Tibial nerve (tissue), 4 donors: Measurements from ENCODE around the gene DENND4C. TPM values are rescaled to one million over a fixed set of nuclear protein-coding genes. Genes with fewer than 3 reads are reported as not detected.

ENCODE experiments used
- DNase-seq, 2 donors: peaks; one replicate each; pipeline ENCODE4 v3.0.0-alpha.2; 2019; ENCODE audit warnings: low spot score in 2 of 2
- H3K27ac ChIP-seq, 4 donors: fragments of 200-600 bp; sonication (generic) in 3 of 4; one replicate each; pipeline ENCODE4 v1.5.1; 2017 to 2019; ENCODE audit warnings: mild to moderate bottlenecking in 1 of 4
- H3K27me3 ChIP-seq, 2 donors: fragments of 200-600 bp; sonication (generic) in 1 of 2; one replicate each; pipeline versions ENCODE4 v1.5.1 to v1.6.0; 2017 to 2019
- H3K36me3 ChIP-seq, 3 donors: fragments of 200-600 bp; sonication (generic); one replicate each; pipeline ENCODE4 v1.5.1; 2018 to 2019
- H3K4me1 ChIP-seq, 4 donors: fragments of 200-600 bp; sonication (generic) in 3 of 4; one replicate each; pipeline ENCODE4 v1.5.1; 2017 to 2019
- H3K4me3 ChIP-seq, 4 donors: fragments of 200-600 bp; sonication (generic) in 3 of 4; one replicate each; pipeline ENCODE4 v1.5.1; 2017 to 2019; ENCODE audit warnings: mild to moderate bottlenecking in 1 of 4, moderate library complexity in 1 of 4
- H3K9me3 ChIP-seq, 4 donors: fragments of 200-600 bp; sonication (generic) in 3 of 4; one replicate each; pipeline ENCODE4 v1.5.1; 2017 to 2019
- CTCF ChIP-seq, 5 experiments: fragments of 200-600 bp in 3 of 5; fragments of 450-650 bp in 2 of 5; sonication (generic) in 3 of 5; IDR thresholded peaks; one replicate each; pipeline ENCODE4 v1.5.1; 2016 to 2019; ENCODE audit warnings: antibody characterized with exemption in 5 of 5, mild to moderate bottlenecking in 3 of 5, moderate library complexity in 2 of 5
- EP300 ChIP-seq, 2 donors: sonication (generic); formaldehyde crosslinking; IDR thresholded peaks; one replicate each; pipeline ENCODE4 v1.6.1; 2017; ENCODE audit warnings: antibody characterized with exemption in 2 of 2, mild to moderate bottlenecking in 1 of 2
- POLR2A ChIP-seq, 2 donors: fragments of 450-650 bp; IDR thresholded peaks; one replicate each; pipeline ENCODE4 v1.6.1; 2017; ENCODE audit warnings: antibody characterized with exemption in 2 of 2, mild to moderate bottlenecking in 2 of 2, moderate library complexity in 2 of 2
- WGBS, 2 donors: methylation state at CpG; one replicate each; pipeline ENCODE4 v1.1.5; 2018; 5-methylcytosine and 5-hydroxymethylcytosine counted together
- total RNA-seq, 4 donors: library from RNA; depleted of rRNA; stranded (reverse); fragments of >200 nt; gene quantifications; one replicate each; pipeline ENCODE4 v1.1.0, GENCODE V29; 2016

Gene DENND4C
- total RNA-seq, 4 donors from 2014 or later = 60.4 to 102 (median 72.5) TPM

- Histone ChIP-seq H3K27me3 (no peaks in the 10 kb centered on the region), H3K4me1 (no peaks in the 10 kb centered on the region), H3K9me3 (no peaks in the 10 kb centered on the region), H3K36me3 (peaks cover 0 to 70% (median 6%) of the 10 kb centered on the region in 3 donors), H3K4me3 (no peak overlapping the region), H3K27ac (no peak overlapping the region)
- WGBS, 2 donors = 72 to 80% methylated on average over 2 of the region's 2 CpGs
- TF ChIP-seq CTCF (IDR thresholded peaks at IDR 0.05) (no peak), POLR2A (IDR thresholded peaks at IDR 0.05) (no peak), EP300 (IDR thresholded peaks at IDR 0.05) (no peak)
- DNase-seq = no peak
Measured at GRCh38 chr9:19298436-19299000, 68.0 kb downstream of the DENND4C start.

GRCh38 chr9:19303216-19303615 is 72.7 kb downstream of the DENND4C start:
- Histone ChIP-seq H3K4me3 (no peak overlapping the region), H3K27me3 (no peaks in the 10 kb centered on the region), H3K36me3 (peaks cover 0 to 70% (median 6%) of the 10 kb centered on the region in 3 donors), H3K9me3 (no peaks in the 10 kb centered on the region), H3K4me1 (no peaks in the 10 kb centered on the region), H3K27ac (no peak overlapping the region)
- 100% methylated on average over 1 of the region's 1 CpG for WGBS, 2 donors
- no peak for TF ChIP-seq EP300 (IDR thresholded peaks at IDR 0.05)
- no peak for TF ChIP-seq CTCF (IDR thresholded peaks at IDR 0.05)
- no peak for TF ChIP-seq POLR2A (IDR thresholded peaks at IDR 0.05)
- no peak for DNase-seq

- Histone ChIP-seq H3K4me3 (no peak overlapping the region), H3K27me3 (no peaks in the 10 kb centered on the region), H3K4me1 (no peaks in the 10 kb centered on the region), H3K27ac (no peak overlapping the region), H3K36me3 (peaks cover 0 to 50% (median 0%) of the 10 kb centered on the region in 3 donors), H3K9me3 (no peaks in the 10 kb centered on the region)
- WGBS, 2 donors = 97% methylated on average over 5 of the region's 5 CpGs
- DNase-seq = no peak
- TF ChIP-seq POLR2A (IDR thresholded peaks at IDR 0.05) (no peak), CTCF (IDR thresholded peaks at IDR 0.05) (no peak), EP300 (IDR thresholded peaks at IDR 0.05) (no peak)
Measured at GRCh38 chr9:19306568-19306967, 76.1 kb downstream of the DENND4C start.

GRCh38 chr9:19310246-19310645 is 79.8 kb downstream of the DENND4C start:
- no peak overlapping the region for H3K27ac ChIP-seq
- no peak for TF ChIP-seq CTCF (IDR thresholded peaks at IDR 0.05)
- TF ChIP-seq EP300 (IDR thresholded peaks at IDR 0.05) = no peak
- TF ChIP-seq POLR2A (IDR thresholded peaks at IDR 0.05) = no peak
- H3K27me3 ChIP-seq = no peaks in the 10 kb centered on the region
- no peaks in the 10 kb centered on the region for H3K9me3 ChIP-seq
- no peak for DNase-seq
- H3K4me3 ChIP-seq = no peak overlapping the region
- 98% methylated on average over 1 of the region's 1 CpG for WGBS, 2 donors
- H3K4me1 ChIP-seq = no peaks in the 10 kb centered on the region
- H3K36me3 ChIP-seq = peaks cover 0 to 24% (median 0%) of the 10 kb centered on the region in 3 donors

- Histone ChIP-seq H3K4me1 (no peaks in the 10 kb centered on the region), H3K36me3 (peaks cover 0 to 25% (median 5%) of the 10 kb centered on the region in 3 donors), H3K9me3 (no peaks in the 10 kb centered on the region), H3K27me3 (no peaks in the 10 kb centered on the region), H3K4me3 (no peak overlapping the region), H3K27ac (no peak overlapping the region)
- DNase-seq = no peak
- 45 to 50% methylated on average over 3 of the region's 3 CpGs for whole genome bisulfite sequencing, 2 donors
- TF ChIP-seq CTCF (IDR thresholded peaks at IDR 0.05) = no peak
- no peak for TF ChIP-seq EP300 (IDR thresholded peaks at IDR 0.05)
- TF ChIP-seq POLR2A (IDR thresholded peaks at IDR 0.05) = no peak
Measured at GRCh38 chr9:19313573-19313972, 83.1 kb downstream of the DENND4C start.
